Body of pancreas (tissue), 4 donors: ENCODE measurements around the gene DRAP1. TPM values are rescaled to one million over a fixed set of nuclear protein-coding genes. Genes with fewer than 3 reads are reported as not detected.

Experiments used
- ATAC-seq: fragments of 150-250 bp; one replicate; pipeline ENCODE4 v1.9.1; 2016
- DNase-seq, 4 donors: peaks; one replicate each; pipeline ENCODE4 v3.0.0-alpha.2; 2019
- H3K27ac ChIP-seq, 4 donors: fragments of 200-600 bp; sonication (generic); 1 replicate in 3 of 4; 2 replicates in 1 of 4; pipeline versions ENCODE4 v1.5.1 to v1.6.1; 2016 to 2019; ENCODE audit warnings: mild to moderate bottlenecking in 1 of 4, mixed read lengths in 1 of 4, moderate library complexity in 1 of 4
- H3K27me3 ChIP-seq, 2 donors: fragments of 200-600 bp; sonication (generic); one replicate each; pipeline ENCODE4 v1.6.0; 2016; ENCODE audit warnings: mild to moderate bottlenecking in 1 of 2
- H3K36me3 ChIP-seq, 2 donors: fragments of 200-600 bp; sonication (generic); replicated peaks in 1 of 2; 2 replicates each; pipeline ENCODE4 v1.5.1; 2016; ENCODE audit warnings: low read depth in 2 of 2; ENCODE audit not compliant: insufficient read depth in 1 of 2
- H3K4me1 ChIP-seq: fragments of 200-600 bp; sonication (generic); one replicate; pipeline ENCODE4 v1.6.0; 2016
- H3K4me3 ChIP-seq, 2 donors: fragments of 200-600 bp; sonication (generic); 1 replicate in 1 of 2; 2 replicates in 1 of 2; pipeline ENCODE4 v1.5.1; 2016 to 2019
- H3K9me3 ChIP-seq, 3 donors: fragments of 200-600 bp; sonication (generic); 1 replicate in 2 of 3; 2 replicates in 1 of 3; pipeline ENCODE4 v1.5.1; 2016
- POLR2A ChIP-seq, 3 donors: fragments of 450-650 bp; IDR thresholded peaks; one replicate each; pipeline ENCODE4 v1.6.1; 2016; ENCODE audit warnings: antibody characterized with exemption in 3 of 3, mild to moderate bottlenecking in 2 of 3
- WGBS, 2 donors: methylation state at CpG; one replicate each; pipeline ENCODE4 v1.1.5; 2017; 5-methylcytosine and 5-hydroxymethylcytosine counted together
- intact Hi-C: fragments of 100-400 bp; cut with DNase I; formaldehyde crosslinking; loops from one replicate; pipeline ENCODE4 v1.15.1; 2023
- total RNA-seq, 2 donors: library from RNA; depleted of rRNA; stranded (reverse); fragments of >200 nt; gene quantifications; one replicate each; pipeline ENCODE4 v1.1.0, GENCODE V29; 2016
- TF ChIP-seq, protein P1 (sequence below), 7 experiments: fragments of 450-650 bp in 4 of 7; fragments of 200-600 bp in 3 of 7; sonication (generic) in 3 of 7; IDR thresholded peaks; one replicate each; pipeline ENCODE4 v1.5.1; 2016 to 2019; ENCODE audit warnings: antibody characterized with exemption in 7 of 7

The DRAP1 gene
- total RNA-seq, 2 donors from 2014 or later, result 29.6 to 91.6 TPM

DNA sequence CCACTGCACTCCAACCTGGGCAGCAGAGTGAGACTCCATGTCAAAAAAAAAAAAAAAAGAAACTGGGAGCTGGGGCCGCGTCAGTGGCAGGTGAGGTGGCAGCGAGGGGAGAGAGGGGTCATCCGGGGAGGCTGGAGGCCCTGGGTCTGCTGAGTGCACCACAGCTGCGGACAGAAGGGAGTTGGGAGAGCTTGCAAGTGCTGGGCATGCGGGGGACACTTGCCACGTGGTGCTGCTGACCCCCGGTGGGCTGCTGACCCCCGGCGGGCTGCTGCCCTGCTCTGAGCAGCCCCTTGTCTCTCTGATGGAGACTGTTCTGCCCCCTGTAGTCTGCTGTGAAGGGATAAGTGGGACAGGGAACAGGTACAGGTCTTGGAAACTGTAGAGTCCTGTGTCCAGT lies 2.6 kb downstream of the DRAP1 start:
- H3K4me3 ChIP-seq, result no peak overlapping the region
- WGBS, 2 donors, result 88 to 89% methylated on average over 10 of the region's 10 CpGs
- peaks cover 2 to 5% of the 10 kb centered on the region in 2 donors for H3K36me3 ChIP-seq
- H3K27me3 ChIP-seq, result no peaks in the 10 kb centered on the region
- intact Hi-C loops, result loop anchor here (5.0 kb wide), 1 partner anchor 35 kb away; no protein-coding TSS in a partner anchor
- DNase-seq, result no peak
- peaks cover 29% of the 10 kb centered on the region for H3K4me1 ChIP-seq
- no peak for ATAC-seq
- no peak overlapping the region for H3K27ac ChIP-seq
- no peaks in the 10 kb centered on the region for H3K9me3 ChIP-seq
- TF ChIP-seq, protein P1, sequence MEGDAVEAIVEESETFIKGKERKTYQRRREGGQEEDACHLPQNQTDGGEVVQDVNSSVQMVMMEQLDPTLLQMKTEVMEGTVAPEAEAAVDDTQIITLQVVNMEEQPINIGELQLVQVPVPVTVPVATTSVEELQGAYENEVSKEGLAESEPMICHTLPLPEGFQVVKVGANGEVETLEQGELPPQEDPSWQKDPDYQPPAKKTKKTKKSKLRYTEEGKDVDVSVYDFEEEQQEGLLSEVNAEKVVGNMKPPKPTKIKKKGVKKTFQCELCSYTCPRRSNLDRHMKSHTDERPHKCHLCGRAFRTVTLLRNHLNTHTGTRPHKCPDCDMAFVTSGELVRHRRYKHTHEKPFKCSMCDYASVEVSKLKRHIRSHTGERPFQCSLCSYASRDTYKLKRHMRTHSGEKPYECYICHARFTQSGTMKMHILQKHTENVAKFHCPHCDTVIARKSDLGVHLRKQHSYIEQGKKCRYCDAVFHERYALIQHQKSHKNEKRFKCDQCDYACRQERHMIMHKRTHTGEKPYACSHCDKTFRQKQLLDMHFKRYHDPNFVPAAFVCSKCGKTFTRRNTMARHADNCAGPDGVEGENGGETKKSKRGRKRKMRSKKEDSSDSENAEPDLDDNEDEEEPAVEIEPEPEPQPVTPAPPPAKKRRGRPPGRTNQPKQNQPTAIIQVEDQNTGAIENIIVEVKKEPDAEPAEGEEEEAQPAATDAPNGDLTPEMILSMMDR (IDR thresholded peaks at IDR 0.05), result no peak
- TF ChIP-seq POLR2A (IDR thresholded peaks at IDR 0.05), result no peak

DNA sequence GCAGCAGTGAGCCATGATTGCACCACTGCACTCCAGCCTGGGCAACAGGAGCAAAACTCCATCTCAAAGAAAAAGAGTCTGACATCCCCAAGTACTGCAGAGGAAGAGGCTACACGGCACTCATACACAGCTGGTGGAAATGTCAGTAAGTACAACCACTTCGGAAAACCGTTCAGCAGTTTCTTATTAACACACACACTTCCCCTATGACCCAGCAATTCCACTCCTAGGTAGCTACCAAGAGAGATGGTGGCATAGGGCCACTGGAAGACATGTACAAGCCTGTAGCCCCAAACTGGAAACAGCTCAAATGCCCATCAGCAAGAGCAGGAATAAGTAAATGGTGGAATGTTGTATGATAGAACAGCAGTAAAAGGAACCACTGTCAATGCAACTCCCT lies 3.3 kb downstream of the DRAP1 start:
- Histone ChIP-seq H3K27me3 (no peaks in the 10 kb centered on the region), H3K27ac (no peak overlapping the region), H3K36me3 (peaks cover 2 to 5% of the 10 kb centered on the region in 2 donors), H3K4me3 (no peak overlapping the region), H3K9me3 (no peaks in the 10 kb centered on the region), H3K4me1 (peaks cover 22% of the 10 kb centered on the region)
- DNase-seq, result no peak
- no peak for ATAC-seq
- TF ChIP-seq, protein P1 (IDR thresholded peaks at IDR 0.05), result no peak
- no peak for TF ChIP-seq POLR2A (IDR thresholded peaks at IDR 0.05)
- intact Hi-C loops, result loop anchor here (5.0 kb wide), 1 partner anchor 35 kb away; no protein-coding TSS in a partner anchor
- 77 to 80% methylated on average over 3 of the region's 3 CpGs for WGBS, 2 donors

DNA sequence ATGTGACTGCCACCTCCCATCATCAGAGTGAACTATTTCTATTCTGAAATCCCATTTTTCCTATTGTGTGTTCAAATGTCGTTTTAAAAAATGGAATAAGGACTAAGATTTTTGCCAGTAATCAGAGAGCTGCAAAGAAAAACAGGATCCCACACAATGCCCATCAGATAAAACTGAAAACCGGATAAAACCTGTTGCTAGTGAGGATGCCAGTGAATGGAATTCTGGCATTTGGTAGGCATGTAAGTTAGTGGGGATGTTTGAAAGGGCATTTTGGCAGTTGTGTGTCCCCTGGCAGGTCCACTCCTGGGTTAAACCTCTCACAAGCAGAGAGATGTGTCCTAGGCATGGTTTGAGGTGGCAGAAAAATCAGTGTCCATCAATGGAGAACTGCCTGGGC lies 6.2 kb downstream of the DRAP1 start:
- intact Hi-C loops, result no loop called here
- H3K9me3 ChIP-seq, result no peaks in the 10 kb centered on the region
- peaks cover 2 to 5% of the 10 kb centered on the region in 2 donors for H3K36me3 ChIP-seq
- DNase-seq (no peak), ATAC-seq (no peak)
- H3K4me3 ChIP-seq, result no peak overlapping the region
- 18 to 28% methylated on average over 2 of the region's 2 CpGs for WGBS, 2 donors
- TF ChIP-seq, protein P1 (IDR thresholded peaks at IDR 0.05), result no peak
- no peak for TF ChIP-seq POLR2A (IDR thresholded peaks at IDR 0.05)
- H3K27ac ChIP-seq, result no peak overlapping the region
- peaks cover 8% of the 10 kb centered on the region for H3K4me1 ChIP-seq
- H3K27me3 ChIP-seq, result no peaks in the 10 kb centered on the region

DNA sequence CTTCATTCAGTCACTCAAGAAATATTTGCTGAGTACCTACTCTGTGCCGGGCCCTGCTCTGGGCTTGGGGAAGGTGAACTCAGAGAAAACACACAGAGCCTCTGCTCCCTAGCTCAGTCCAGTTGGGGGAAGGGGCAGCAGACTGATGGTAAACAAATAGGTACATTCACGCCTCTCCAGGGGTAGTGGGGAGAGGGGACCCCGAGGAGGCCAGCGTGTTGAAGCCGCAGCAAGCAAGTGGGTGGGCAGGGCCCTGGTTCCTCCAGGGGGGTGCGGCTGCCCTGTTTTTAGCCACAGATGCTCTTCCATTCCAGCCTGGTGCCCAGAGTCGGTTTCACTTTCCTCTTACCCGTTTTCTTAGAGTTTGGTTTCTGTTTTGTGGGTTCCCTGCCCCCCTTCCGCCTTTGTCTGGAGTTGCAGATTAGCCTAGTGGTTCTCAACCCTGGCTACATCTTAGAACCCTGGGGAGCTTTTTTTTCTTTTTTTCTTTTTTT lies 8.7 kb downstream of the DRAP1 start:
- no peak overlapping the region for H3K4me3 ChIP-seq
- peak in 1 of 4 donors; percentile 52 for DNase-seq
- peaks cover 0 to 2% of the 10 kb centered on the region in 2 donors for H3K36me3 ChIP-seq
- no peaks in the 10 kb centered on the region for H3K4me1 ChIP-seq
- H3K9me3 ChIP-seq, result no peaks in the 10 kb centered on the region
- intact Hi-C loops, result no loop called here
- no peaks in the 10 kb centered on the region for H3K27me3 ChIP-seq
- no peak for ATAC-seq
- 46 to 54% methylated on average over 9 of the region's 9 CpGs for WGBS, 2 donors
- H3K27ac ChIP-seq, result no peak overlapping the region
- TF ChIP-seq, protein P1 (IDR thresholded peaks at IDR 0.05), result no peak
- no peak for TF ChIP-seq POLR2A (IDR thresholded peaks at IDR 0.05)

DNA sequence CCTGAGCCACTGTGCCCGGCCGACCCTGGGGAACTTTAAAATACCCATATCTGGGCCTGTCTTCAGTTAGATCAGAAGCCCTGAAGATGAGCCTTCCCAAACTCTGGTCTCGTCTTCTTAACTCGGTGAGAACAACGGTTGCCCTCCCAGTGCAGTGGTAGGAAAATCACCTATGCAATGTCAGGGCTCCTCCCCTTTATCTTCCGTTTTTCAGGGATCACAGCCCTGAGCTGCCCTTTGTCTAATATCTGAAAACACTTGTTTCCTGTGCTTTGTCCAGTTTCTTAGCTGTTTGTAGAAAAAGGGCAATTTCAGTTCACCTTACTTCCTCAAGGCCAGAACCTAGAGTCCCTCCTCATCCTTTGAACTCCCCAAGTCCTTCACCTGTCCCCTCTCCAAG lies 9.4 kb downstream of the DRAP1 start:
- no peak overlapping the region for H3K4me3 ChIP-seq
- H3K36me3 ChIP-seq, result no peaks in the 10 kb centered on the region
- H3K27me3 ChIP-seq, result no peaks in the 10 kb centered on the region
- 67 to 75% methylated on average over 6 of the region's 6 CpGs for WGBS, 2 donors
- no peak for ATAC-seq
- no peaks in the 10 kb centered on the region for H3K4me1 ChIP-seq
- no peaks in the 10 kb centered on the region for H3K9me3 ChIP-seq
- TF ChIP-seq, protein P1 (IDR thresholded peaks at IDR 0.05), result no peak
- TF ChIP-seq POLR2A (IDR thresholded peaks at IDR 0.05), result no peak
- DNase-seq, result no peak
- intact Hi-C loops, result no loop called here
- no peak overlapping the region for H3K27ac ChIP-seq
